Brain microvascular endothelial cell (primary cell): Measurements from ENCODE around the gene SCYL2.

Source experiments
- DNase-seq: peaks from one replicate; pipeline ENCODE4 v3.0.0-alpha.2; 2020
- H3K27ac ChIP-seq: fragments of 250-450 bp; sonication (Bioruptor Pico); 2 replicates; pipeline ENCODE4 v1.5.1; 2020; ENCODE audit warnings: mild to moderate bottlenecking, moderate library complexity
- H3K27me3 ChIP-seq: fragments of 250-450 bp; sonication (Bioruptor Pico); replicated peaks from 2 replicates; pipeline ENCODE4 v1.5.1; 2020; ENCODE audit warnings: mild to moderate bottlenecking
- H3K36me3 ChIP-seq: fragments of 250-450 bp; sonication (Bioruptor Pico); replicated peaks from 2 replicates; pipeline ENCODE4 v1.5.1; 2020; ENCODE audit warnings: mild to moderate bottlenecking
- H3K4me3 ChIP-seq: 2 replicates; pipeline ENCODE4 v1.5.1; 2011; ENCODE audit warnings: low read depth, mild to moderate bottlenecking, control low read depth, low read length, moderate library complexity
- CTCF ChIP-seq: IDR thresholded peaks from 2 replicates; pipeline ENCODE4 v1.5.1; 2011; ENCODE audit warnings: low read depth, mild to moderate bottlenecking, moderate library complexity, low read length, control low read depth, inconsistent platforms; ENCODE audit errors: missing control alignments
- in situ Hi-C: cut with HindIII; loops from 2 replicates; pipeline ENCODE4 v1.10.0; 2017; ENCODE audit warnings: low sequenced_read_pairs, low pct_ligation_motif_present

The SCYL2 gene

GRCh38 chr12:100375038-100375735, 108.2 kb downstream of the SCYL2 start:
- Histone ChIP-seq H3K36me3 (no peaks in the 10 kb centered on the region), H3K4me3 (no peak overlapping the region), H3K27ac (no peak overlapping the region), H3K27me3 (no peaks in the 10 kb centered on the region)
- DNase-seq: no peak
- in situ Hi-C loops: no loop called here
- no peak for TF ChIP-seq CTCF

- TF ChIP-seq CTCF: no peak
- no peak overlapping the region for H3K4me3 ChIP-seq
- H3K27me3 ChIP-seq: no peaks in the 10 kb centered on the region
- no peaks in the 10 kb centered on the region for H3K36me3 ChIP-seq
- H3K27ac ChIP-seq: no peak overlapping the region
- no peak for DNase-seq
- in situ Hi-C loops: no loop called here
Measured at GRCh38 chr12:100376161-100376560, 109.2 kb downstream of the SCYL2 start.

- in situ Hi-C loops: no loop called here
- Histone ChIP-seq H3K4me3 (no peak overlapping the region), H3K27ac (no peak overlapping the region), H3K27me3 (no peaks in the 10 kb centered on the region), H3K36me3 (no peaks in the 10 kb centered on the region)
- TF ChIP-seq CTCF: no peak
- DNase-seq: no peak
Measured at GRCh38 chr12:100381379-100381778, 114.4 kb downstream of the SCYL2 start.

GRCh38 chr12:100382338-100382737, 115.4 kb downstream of the SCYL2 start:
- H3K27me3 ChIP-seq: no peaks in the 10 kb centered on the region
- no peak for TF ChIP-seq CTCF
- in situ Hi-C loops: no loop called here
- DNase-seq: no peak
- no peaks in the 10 kb centered on the region for H3K36me3 ChIP-seq
- no peak overlapping the region for H3K4me3 ChIP-seq
- H3K27ac ChIP-seq: no peak overlapping the region

- no peak for TF ChIP-seq CTCF
- H3K4me3 ChIP-seq: no peak overlapping the region
- in situ Hi-C loops: no loop called here
- DNase-seq: no peak
- H3K27ac ChIP-seq: no peak overlapping the region
- no peaks in the 10 kb centered on the region for H3K36me3 ChIP-seq
- H3K27me3 ChIP-seq: no peaks in the 10 kb centered on the region
Measured at GRCh38 chr12:100383586-100384558, 116.9 kb downstream of the SCYL2 start.
